H1 (cell line): ENCODE data around the gene ZNF521. TPM values are rescaled to one million over a fixed set of nuclear protein-coding genes. Genes with fewer than 3 reads are reported as not detected.

ENCODE experiments used
- CBX5 ChIP-seq: fragments of 300-800, 300-1000 bp; sonication (generic); IDR thresholded peaks from 2 replicates; pipeline ENCODE4 v1.7.1; 2016; ENCODE audit warnings: antibody characterized with exemption, low read length, low read depth
- CREB1 ChIP-seq: IDR thresholded peaks from 2 replicates; pipeline ENCODE4 v1.6.1; 2012; ENCODE audit warnings: inconsistent platforms
- JUN ChIP-seq: IDR thresholded peaks from 2 replicates; pipeline ENCODE4 v1.6.1; 2011; ENCODE audit warnings: low read depth, mild to moderate bottlenecking, improper control_type of control experiment, low read length
- NRF1 ChIP-seq: IDR thresholded peaks from 2 replicates; pipeline ENCODE4 v1.6.1; 2011; ENCODE audit warnings: mild to moderate bottlenecking, low read depth, low read length, improper control_type of control experiment
- polyA plus RNA-seq, 7 experiments: library from polyadenylated mRNA; depleted of rRNA in 3 of 7; stranded (reverse) in 5 of 7; unstranded in 2 of 7; fragments of >200 nt in 5 of 7; fragments of 200-250 nt in 2 of 7; gene quantifications; 1 replicate in 5 of 7; 2 replicates in 1 of 7; 4 replicates in 1 of 7; pipeline versions ENCODE4 v1.2.1 to v1.2.3, GENCODE V29; 2011 to 2013; ENCODE audit warnings: missing spikeins in 2 of 7, mixed read lengths in 2 of 7
- total RNA-seq: library from RNA; stranded (reverse); fragmentation: NEBNext Ultra II Directional; extraction: Animal tissue kit (Norgen Biotek cat#: 25700); gene quantifications from 2 replicates; pipeline ENCODE4 v1.2.1, GENCODE V29; 2021
- TF ChIP-seq, protein P1 (sequence below): fragments of 300-600 bp; sonication (generic); IDR thresholded peaks from 2 replicates; pipeline ENCODE4 v1.7.1; 2012; ENCODE audit warnings: low read length, moderate library complexity, mild to moderate bottlenecking, inconsistent platforms; ENCODE audit not compliant: insufficient replicate concordance

Gene ZNF521
- total and polyA plus RNA-seq, 2 of the 8 experiments (the other 6 are each of a cell fraction or from before 2014, with no cell fraction given), result 9.5 to 15.8 TPM

DNA sequence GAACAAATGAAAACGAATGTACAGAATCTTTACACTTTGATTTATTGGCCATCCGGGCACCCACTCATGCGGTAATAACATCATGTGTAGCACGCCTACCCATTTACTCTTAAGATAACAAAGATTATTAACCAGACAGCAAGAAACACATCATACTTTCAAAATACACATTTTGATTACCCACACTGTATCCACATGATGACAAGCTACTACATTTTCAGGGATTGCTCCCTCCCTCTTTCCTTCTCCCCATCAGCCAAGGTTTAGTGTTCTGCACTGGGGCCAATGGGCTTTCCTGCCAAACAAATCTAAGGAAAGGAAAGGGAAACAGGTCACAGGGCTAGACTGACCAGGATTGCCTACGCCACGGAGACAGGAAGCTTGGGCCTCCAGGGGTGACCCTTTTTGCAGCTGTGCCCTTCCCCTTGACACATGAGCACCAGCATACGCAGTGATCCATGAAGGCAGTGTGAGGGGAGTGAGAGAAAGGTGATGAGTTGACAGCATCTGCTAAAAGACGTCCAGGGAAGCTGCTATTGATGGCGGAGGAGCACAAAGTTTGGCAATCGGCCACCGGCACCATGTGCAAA lies 76.5 kb downstream of the ZNF521 start (continued):
- TF ChIP-seq, protein P1, sequence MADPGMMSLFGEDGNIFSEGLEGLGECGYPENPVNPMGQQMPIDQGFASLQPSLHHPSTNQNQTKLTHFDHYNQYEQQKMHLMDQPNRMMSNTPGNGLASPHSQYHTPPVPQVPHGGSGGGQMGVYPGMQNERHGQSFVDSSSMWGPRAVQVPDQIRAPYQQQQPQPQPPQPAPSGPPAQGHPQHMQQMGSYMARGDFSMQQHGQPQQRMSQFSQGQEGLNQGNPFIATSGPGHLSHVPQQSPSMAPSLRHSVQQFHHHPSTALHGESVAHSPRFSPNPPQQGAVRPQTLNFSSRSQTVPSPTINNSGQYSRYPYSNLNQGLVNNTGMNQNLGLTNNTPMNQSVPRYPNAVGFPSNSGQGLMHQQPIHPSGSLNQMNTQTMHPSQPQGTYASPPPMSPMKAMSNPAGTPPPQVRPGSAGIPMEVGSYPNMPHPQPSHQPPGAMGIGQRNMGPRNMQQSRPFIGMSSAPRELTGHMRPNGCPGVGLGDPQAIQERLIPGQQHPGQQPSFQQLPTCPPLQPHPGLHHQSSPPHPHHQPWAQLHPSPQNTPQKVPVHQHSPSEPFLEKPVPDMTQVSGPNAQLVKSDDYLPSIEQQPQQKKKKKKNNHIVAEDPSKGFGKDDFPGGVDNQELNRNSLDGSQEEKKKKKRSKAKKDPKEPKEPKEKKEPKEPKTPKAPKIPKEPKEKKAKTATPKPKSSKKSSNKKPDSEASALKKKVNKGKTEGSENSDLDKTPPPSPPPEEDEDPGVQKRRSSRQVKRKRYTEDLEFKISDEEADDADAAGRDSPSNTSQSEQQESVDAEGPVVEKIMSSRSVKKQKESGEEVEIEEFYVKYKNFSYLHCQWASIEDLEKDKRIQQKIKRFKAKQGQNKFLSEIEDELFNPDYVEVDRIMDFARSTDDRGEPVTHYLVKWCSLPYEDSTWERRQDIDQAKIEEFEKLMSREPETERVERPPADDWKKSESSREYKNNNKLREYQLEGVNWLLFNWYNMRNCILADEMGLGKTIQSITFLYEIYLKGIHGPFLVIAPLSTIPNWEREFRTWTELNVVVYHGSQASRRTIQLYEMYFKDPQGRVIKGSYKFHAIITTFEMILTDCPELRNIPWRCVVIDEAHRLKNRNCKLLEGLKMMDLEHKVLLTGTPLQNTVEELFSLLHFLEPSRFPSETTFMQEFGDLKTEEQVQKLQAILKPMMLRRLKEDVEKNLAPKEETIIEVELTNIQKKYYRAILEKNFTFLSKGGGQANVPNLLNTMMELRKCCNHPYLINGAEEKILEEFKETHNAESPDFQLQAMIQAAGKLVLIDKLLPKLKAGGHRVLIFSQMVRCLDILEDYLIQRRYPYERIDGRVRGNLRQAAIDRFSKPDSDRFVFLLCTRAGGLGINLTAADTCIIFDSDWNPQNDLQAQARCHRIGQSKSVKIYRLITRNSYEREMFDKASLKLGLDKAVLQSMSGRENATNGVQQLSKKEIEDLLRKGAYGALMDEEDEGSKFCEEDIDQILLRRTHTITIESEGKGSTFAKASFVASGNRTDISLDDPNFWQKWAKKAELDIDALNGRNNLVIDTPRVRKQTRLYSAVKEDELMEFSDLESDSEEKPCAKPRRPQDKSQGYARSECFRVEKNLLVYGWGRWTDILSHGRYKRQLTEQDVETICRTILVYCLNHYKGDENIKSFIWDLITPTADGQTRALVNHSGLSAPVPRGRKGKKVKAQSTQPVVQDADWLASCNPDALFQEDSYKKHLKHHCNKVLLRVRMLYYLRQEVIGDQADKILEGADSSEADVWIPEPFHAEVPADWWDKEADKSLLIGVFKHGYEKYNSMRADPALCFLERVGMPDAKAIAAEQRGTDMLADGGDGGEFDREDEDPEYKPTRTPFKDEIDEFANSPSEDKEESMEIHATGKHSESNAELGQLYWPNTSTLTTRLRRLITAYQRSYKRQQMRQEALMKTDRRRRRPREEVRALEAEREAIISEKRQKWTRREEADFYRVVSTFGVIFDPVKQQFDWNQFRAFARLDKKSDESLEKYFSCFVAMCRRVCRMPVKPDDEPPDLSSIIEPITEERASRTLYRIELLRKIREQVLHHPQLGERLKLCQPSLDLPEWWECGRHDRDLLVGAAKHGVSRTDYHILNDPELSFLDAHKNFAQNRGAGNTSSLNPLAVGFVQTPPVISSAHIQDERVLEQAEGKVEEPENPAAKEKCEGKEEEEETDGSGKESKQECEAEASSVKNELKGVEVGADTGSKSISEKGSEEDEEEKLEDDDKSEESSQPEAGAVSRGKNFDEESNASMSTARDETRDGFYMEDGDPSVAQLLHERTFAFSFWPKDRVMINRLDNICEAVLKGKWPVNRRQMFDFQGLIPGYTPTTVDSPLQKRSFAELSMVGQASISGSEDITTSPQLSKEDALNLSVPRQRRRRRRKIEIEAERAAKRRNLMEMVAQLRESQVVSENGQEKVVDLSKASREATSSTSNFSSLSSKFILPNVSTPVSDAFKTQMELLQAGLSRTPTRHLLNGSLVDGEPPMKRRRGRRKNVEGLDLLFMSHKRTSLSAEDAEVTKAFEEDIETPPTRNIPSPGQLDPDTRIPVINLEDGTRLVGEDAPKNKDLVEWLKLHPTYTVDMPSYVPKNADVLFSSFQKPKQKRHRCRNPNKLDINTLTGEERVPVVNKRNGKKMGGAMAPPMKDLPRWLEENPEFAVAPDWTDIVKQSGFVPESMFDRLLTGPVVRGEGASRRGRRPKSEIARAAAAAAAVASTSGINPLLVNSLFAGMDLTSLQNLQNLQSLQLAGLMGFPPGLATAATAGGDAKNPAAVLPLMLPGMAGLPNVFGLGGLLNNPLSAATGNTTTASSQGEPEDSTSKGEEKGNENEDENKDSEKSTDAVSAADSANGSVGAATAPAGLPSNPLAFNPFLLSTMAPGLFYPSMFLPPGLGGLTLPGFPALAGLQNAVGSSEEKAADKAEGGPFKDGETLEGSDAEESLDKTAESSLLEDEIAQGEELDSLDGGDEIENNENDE, result no peak
- no peak for TF ChIP-seq CREB1
- TF ChIP-seq CBX5, result no peak
- no peak for TF ChIP-seq JUN
- no peak for TF ChIP-seq NRF1
